Kasumi-1 (cell line): ENCODE measurements around the gene SRGAP1.
"Not testable (repeated sequence)": the region's sequence is repeated elsewhere in the genome, so short reads cannot be mapped to it uniquely, and the experiment has no call there.

Experiments used
- DNase-seq, 2 experiments: peaks; one replicate each; lab custom pipeline; 2025; lab: John Stamatoyannopoulos, UW

The SRGAP1 gene

DNA sequence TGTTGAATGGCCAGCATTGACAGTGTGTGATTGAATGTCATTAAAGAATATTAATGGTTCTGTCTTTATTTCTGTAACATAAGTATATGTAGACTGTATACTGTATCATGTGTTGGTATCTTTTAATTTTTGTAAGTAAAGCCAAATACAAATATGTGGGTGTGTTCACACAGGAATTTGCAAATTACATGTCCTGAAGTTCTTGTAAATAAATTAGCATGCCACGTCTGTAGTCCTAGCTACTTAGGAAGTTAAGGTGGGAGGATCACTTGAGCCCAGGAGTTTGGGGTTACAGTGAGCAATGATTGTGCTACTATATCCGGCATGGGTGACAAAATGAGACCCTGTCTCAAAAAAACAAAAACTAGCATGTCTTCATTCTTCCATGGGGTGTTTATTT is 278.5 kb downstream of the SRGAP1 start:
- no peak for DNase-seq

DNA sequence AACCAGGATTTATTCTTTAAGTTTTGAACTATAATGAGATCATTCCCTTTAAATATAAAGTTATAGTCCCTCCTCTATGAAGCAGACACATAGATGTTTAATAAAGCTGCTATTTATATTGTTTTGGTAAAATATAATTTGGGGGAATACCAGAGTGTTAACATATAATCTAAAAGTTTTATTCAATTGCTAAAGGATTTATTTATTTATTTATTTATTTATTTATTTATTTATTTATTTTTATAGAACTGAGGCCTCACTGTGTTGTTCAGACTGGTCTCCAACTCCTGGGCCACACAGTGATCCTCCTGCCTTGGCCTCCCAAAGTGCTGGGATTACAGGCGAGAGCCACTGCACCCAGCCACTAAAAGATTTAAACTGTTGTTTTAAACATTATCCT is 278.9 kb downstream of the SRGAP1 start:
- no peak for DNase-seq

DNA sequence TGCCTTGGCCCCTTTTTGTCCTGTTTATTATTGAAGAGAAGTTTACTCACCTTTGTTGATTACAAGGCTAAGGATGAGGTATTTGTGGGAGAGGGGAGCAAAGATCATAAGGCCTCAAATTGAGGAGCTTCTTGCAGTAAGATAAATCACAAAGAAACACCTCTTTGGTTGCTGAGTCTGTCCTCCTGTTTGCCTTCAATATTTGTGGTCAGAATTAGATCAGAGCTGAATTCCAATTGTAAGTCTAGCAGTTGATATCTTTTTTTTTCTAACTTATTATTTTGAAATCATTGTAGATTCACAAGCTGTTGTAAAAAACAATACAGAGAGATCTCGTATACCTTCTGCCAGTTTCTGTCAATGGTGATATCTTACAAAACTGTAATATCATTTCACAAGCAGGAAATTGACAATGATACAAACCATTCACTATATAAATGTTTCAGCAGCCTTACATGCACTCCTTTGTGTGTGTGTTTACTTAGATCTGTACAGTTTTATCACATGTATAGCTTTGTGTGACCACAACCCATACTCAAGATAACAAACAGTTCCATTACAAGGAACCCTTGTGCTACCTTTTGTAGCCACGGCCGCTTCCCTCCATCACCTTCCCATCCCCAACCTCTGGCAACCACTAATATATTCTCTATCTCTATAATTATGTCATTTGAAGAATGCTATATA is 280.2 kb downstream of the SRGAP1 start:
- no peak for DNase-seq

DNA sequence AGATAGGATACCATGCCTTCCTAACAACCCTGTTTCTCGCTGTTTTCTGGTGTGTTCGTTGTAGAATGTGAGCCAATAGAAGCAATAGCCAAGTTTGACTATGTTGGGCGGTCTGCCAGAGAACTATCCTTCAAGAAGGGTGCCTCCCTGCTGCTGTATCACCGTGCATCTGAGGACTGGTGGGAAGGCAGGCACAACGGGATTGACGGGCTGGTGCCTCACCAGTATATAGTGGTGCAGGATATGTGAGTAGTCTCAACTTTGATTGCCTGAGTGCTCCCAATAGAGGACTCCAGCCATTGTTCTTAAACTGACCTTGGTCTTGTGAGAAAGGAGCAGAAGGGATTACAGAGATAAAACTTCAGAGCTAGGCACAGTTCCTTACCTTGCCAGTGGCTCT is 281.4 kb downstream of the SRGAP1 start:
- no peak for DNase-seq

DNA sequence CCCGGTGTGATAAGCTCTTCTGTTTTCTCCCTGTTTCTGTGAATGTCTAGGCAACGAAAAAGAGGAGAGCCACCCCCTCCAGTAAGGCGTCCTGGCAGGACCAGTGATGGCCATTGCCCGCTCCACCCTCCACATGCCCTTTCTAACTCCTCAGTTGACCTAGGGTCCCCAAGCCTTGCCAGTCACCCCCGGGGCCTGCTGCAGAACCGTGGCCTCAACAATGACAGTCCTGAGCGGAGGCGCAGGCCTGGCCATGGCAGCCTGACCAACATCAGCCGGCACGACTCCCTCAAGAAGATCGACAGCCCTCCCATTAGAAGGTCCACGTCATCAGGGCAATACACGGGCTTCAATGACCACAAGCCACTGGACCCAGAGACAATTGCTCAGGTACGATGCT is 283.3 kb downstream of the SRGAP1 start:
- no peak for DNase-seq

DNA sequence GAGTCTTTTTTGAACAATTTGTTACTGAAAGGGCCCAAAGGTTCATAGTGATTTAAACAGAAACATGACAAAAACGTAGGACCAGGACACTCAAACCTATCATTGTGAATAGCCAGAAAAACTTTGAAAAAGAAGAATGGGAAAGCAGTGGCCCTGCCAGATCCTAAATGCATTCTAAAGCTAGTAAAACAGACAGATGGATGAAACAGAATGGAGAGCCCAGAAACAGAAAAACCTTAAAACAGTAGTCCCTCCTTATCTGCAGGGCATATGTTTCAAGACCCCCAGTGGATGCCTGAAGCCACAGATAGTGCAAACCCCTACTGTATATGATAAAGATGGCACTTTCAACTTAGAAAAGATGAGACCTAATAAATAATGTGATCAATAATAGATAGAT is 283.9 kb downstream of the SRGAP1 start:
- no peak for DNase-seq

DNA sequence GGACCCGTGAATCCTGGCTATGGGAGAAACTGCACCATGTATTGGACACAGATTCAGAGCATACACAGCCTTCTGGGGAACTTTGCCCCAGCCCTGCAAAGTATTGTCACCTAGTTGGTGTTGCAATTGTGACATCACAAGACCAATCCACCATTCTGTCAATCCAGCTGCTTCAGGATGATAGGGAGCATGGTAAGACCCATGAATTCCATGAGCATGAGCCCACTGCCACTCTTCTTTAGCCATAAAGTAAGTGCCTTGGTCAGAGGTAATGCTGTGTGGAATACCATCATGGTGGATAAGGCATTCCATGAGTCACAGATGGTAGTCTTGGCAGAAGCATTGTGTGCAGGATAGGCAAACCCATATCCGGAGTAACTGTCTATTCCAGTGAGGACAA is 286.0 kb downstream of the SRGAP1 start:
- not testable (repeated sequence) for DNase-seq

DNA sequence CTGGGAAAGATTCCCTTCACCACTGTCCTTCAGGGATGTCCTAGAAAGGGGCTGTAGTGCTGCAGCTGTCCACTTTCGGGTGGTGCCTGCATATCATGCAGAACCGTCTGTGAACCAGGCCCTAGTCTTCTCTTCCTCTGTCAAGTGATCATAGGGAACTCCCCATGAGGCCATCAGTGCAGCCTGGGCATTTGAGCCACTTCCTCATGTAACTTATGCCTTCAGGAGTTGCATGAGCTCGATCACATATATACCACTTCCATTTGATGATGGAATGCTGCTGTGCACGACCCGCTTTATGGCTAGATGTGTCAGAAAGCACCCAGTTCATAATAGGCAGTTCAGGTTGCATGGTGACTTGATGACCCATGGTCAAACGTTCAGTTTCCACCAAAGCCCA is 287.0 kb downstream of the SRGAP1 start:
- DNase-seq: not testable (repeated sequence)

DNA sequence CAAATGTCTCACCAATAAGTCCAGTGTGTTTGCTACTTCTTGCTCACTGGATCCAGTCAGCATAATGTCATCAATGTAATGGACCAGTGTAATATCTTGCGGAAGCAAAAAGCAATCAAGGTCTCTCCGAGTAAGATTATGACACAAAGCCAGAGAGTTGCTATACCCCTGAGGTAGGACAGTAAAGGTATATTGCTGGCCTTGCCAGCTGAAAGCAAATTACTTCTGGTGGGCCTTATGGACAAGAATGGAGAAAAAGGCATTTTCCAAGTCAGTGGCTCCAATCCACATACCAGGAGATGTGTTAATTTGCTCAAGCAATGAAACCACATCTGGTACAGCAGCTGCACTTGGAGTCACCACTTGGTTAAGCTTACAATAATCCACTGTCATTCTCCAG is 288.2 kb downstream of the SRGAP1 start:
- DNase-seq: not testable (repeated sequence)

DNA sequence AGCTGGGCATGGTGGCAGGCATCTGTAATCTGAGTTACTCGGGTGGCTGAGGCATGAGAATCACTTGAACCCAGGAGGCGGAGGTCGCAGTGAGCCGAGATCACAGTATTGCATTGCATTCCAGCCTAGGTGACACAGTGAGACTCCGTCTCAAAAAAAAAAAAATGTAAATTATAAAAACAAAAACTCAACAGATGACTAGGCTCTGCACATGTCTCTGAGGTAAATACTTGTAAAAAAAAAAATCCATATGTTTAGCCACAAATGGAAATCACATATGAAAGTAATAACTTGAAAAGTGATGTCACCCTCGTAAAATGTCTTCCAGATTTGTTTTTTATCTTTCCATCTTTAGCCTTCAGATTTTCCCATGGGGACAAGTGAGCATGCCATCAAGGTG is 292.6 kb downstream of the SRGAP1 start:
- no peak for DNase-seq

DNA sequence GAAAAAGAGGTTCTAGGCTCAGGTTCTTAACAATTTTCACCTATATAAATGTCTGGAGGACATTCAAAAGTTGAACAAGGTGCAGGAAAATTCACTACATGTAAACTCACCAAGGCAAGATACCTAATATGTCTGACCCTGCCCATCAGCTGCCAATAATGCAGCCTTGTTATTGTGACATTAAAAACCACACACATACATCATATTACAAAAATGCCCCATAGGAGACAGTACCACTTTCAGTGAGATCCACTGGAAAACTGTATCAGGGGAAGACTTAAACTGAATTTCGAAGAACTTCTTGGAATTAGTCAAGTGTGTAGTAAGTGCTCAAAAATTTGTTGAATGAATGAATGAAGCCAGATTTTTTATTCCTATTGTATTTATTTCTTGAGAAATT is 294.5 kb downstream of the SRGAP1 start:
- no peak for DNase-seq

DNA sequence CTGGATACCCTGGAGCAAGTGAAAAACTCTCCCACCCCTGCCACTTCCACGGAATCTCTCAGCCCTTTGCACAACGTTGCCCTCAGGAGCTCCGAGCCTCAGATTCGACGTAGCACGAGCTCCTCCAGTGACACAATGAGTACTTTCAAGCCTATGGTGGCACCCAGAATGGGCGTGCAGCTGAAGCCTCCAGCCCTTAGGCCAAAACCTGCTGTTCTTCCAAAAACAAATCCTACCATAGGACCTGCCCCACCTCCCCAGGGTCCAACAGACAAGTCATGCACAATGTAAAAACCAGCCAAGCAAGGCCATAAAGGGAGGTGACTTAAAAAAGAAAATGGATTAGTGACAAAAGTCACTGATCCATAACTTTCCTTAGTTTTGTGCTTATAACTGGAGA is 297.9 kb downstream of the SRGAP1 start:
- no peak for DNase-seq

DNA sequence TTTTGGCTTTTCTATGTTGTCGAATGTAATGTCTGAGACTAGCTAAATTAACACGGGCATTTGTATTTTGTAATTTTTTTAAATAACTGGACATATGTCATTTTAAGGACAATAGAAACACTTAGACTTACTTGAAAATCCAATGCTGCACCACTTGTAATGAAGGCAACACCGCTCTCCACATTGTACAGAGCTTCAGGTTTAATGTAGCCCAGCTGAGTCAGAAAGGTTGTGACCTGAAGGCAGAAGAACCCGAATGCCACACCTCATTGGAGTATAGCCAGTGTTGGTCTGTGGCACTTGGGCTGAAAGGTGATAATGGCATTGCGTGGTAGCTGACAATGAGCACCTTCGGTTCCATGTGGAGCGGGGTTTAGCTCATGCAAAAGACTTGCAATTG is 298.3 kb downstream of the SRGAP1 start:
- no peak for DNase-seq

DNA sequence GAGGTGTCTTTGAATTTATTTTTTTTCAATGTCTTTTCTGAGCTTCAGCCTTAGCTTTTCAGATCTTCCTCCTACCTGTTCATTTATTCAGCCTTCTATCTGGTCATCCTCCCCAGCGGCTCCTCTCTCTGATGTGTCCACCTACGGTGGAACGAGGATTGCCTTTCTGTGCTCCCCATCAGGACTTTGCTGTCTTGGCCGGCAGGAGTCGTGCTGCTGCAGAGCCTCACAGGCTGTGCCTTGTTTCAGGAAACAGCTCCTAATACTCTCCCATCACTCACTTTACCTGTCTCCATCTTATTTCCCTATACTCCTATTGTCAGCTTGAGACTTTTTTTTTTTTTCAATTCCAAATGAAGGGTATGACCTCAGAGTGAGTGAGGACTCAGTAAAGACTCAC is 300.7 kb downstream of the SRGAP1 start:
- DNase-seq: no peak

DNA sequence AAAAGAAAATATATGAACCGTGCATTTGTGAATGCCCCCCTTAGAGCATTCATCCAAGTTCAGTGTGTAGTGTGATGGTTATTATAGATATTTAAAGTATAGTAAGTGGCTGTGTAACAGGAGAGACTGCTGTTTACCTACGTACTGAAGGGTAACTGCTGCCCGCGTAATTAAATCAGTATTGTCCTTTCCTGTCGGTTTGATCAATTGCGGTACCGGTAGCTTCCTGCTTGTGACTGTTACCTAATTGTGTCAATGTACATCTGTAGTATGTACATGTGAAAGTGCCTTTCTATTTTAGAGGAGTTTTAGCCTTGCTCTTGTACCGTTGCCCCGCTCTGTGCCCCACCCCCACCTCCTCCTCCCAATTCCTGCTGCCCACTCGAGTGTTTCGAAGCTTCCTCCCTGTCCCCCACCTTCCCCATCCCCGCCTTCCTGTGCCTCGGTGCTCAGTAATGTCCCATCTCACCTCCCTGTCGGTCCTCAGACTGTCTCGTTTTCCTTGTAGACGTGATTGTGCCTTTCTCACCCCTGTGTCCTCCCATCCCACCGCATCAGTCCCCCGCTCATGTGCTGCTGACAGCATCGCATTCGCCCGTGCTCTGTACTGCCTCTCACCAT is 302.6 kb downstream of the SRGAP1 start:
- no peak for DNase-seq

DNA sequence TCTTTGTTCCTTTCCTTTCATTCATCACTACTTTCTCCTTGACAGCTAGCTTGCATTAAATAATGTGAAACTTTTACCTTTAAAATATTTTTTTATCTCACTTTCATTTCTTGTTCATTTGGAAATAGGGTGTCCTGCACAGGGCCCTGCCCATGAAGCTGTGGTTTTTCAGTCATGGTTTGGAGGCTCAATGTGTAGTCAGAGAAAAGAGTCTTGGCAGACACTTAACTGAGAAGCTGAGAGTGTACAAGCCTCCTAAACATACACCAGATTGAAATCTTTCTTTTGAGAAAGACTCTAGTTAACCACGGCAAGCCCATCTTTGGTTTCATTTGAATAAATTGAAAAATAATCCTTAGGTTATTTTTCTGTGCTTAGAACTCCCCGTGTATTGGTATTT is 303.4 kb downstream of the SRGAP1 start:
- DNase-seq: no peak

DNA sequence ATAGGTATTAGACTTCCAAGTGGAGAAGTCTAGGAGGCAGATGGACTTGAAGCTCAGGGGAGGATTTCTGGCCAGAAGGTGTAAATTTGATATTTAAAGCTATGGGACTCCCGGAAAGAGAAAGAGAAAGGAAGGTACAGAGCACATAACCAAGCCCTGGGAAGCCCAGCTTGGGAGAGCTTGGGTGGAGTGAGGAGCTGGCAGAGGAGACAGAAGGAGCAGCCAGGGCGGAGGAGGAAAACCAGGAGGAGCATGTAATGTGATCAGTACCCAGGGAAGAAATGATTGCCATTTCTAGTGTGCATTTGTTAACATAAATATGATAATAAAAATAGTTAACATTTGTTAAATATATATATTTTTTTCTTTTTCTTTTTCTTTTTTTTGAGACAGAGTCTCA is 310.2 kb downstream of the SRGAP1 start:
- no peak for DNase-seq

DNA sequence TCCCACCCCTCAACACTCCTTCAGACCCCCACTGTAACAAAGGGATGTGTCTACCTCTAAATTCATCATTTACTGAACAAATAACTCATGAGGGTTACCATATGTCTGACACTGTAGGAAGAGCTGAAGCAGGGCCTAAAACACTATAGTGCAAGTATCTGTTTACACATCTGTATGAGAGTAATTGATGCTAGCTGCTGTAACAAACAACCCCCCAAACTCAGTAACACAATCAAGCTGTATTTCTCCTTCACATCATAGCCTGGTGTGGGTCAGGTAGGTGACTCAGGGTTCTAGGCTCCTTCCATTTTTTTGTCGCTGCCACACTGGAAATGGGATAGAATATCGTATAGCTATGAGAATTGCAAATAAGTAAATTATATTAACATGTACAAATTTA is 312.6 kb downstream of the SRGAP1 start:
- no peak for DNase-seq

DNA sequence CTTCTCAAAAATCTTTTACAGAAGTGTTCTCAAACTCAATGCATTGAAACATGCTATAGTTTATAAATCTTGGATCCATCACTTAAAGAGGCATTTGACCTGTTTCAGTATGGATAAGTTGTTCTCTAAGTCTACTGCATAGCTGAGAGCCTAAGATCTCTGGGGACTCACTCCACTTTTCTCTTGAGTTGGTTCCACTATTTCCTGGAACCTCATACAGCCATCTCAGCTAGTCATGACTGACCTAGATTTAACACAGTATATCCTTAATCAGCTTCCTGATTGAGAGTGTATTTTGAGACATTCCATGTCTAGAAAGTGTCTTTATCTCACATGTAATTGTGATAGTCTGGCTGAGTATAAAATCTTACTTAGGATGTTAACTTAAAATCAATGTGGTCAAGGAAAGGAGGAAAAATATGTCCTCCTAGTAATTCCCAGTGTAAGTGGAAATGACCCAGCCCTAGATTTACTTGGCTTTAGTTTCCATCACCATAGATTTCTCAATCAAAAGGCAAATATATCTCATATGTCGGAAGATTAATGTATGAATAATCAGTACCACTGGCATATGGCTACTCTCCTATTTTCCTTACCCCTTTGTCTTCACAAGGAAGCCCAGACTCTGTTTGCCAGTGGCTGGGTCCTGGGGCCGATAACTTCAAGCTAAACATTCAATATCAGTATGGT is 315.7 kb downstream of the SRGAP1 start:
- no peak for DNase-seq

DNA sequence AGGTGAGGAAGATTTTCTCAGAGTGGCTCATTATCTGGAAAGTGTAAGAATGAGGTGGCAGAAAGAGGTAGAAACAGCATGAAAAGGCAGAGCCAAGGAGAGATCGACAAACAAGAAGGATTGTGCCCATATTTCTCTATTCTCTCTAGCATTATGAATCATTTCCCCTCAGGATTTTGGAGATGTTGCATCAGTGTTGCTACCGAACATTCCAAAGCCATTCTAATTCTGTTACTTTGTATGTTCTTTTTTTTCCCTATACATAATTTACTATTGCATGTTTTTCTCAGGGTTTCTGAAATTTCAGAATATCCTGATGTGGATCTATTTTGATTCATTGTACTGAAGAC is 316.2 kb downstream of the SRGAP1 start:
- DNase-seq: no peak

DNA sequence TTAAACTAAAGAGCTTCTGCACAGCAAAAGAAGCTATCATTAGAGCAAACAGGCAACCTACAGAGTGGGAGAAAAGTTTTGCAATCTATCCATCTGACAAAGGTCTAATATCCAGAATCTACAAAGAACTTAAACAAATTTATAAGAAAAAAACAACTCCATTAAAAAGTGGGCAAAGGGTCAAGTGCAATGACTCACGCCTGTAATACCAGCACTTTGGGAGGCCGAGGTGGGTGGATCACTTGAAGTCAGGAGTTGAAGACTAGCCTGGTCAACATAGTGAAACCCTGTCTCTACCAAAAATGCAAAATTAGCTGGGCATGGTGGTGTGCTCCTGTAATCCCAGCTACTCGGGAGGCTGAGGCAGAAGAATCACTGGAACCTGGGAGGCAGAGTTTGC is 322.1 kb downstream of the SRGAP1 start:
- DNase-seq: not testable (repeated sequence)

DNA sequence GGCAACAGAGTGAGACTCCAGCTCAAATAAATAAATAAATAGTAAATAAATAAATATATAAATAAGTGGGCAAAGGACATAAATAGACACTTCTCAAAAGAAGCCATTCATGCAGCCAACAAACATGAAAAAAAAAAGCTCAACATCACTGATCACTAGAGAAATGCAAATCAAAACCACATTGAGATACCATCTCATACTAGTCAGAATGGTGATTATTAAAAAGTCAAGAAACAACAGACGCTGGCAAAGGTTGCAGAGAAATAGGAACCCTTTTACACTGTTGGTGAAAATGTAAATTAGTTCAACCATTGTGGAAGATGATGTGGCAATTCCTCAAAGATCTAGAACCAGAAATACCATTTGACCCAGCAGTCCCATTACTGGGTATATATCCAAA is 322.5 kb downstream of the SRGAP1 start:
- DNase-seq: not testable (repeated sequence)

DNA sequence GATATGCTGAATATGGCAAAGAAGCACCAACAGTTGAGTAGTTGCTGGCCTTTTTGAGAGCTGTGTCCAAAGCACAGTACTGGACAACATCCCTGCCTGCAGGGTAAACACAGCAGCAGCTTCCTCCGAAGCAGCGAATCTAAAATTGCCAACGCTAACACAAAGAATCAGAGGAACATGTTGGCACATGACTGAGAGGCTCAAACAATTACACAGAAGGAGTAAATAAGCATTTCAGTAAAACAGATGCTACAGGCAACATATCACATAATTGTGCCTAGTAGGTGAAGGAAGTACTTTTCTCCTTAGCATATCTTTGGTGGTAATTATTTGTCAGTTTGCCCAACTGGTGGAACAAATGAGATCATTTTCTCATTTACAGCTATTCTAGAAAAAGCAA is 325.5 kb downstream of the SRGAP1 start:
- no peak for DNase-seq

DNA sequence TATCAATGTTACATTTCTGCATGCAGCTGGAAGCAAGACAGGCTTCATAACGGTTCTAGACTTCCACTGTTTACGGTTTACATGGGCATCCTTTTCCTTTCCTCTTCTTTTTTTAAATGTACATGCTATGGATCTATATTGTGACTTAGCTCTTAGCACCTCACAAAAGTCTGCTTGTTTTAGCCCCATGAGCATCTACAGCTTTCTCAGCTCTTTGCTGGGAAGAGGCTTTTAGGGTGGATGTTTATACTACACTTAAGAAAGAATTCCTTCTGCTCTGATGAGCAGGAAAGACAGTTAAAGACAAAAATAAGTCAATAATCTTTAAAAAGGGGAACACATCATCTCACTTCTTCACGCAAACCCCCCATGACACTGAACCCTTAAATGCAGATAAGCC is 326.2 kb downstream of the SRGAP1 start:
- no peak for DNase-seq
